NT2/D1 (cell line): Measurements from ENCODE around the gene SRF.

Experiments used
- YY1 ChIP-seq: IDR thresholded peaks from 2 replicates; pipeline ENCODE4 v1.6.1; 2011; ENCODE audit not compliant: insufficient read length, insufficient read depth
- ZNF274 ChIP-seq: IDR thresholded peaks from 2 replicates; pipeline ENCODE4 v1.6.1; 2011; ENCODE audit warnings: mild to moderate bottlenecking, low read depth, low read length

DNA sequence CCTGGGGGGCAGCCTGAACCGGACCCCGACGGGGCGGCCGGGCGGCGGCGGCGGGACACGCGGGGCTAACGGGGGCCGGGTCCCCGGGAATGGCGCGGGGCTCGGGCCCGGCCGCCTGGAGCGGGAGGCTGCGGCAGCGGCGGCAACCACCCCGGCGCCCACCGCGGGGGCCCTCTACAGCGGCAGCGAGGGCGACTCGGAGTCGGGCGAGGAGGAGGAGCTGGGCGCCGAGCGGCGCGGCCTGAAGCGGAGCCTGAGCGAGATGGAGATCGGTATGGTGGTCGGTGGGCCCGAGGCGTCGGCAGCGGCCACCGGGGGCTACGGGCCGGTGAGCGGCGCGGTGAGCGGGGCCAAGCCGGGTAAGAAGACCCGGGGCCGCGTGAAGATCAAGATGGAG, 636 bp downstream of the SRF start:
- no peak for TF ChIP-seq YY1
- TF ChIP-seq ZNF274 = no peak
